Choroid plexus epithelial cell (primary cell): ENCODE results near the gene THAP11.

Experiments used
- DNase-seq: peaks from one replicate; pipeline ENCODE4 v3.0.0-alpha.2; 2010; ENCODE audit warnings: low read depth
- H3K4me3 ChIP-seq: 2 replicates; pipeline ENCODE4 v1.5.1; 2011; ENCODE audit warnings: low read depth, mild to moderate bottlenecking, control low read depth, low read length, moderate library complexity
- CTCF ChIP-seq: conservative IDR thresholded peaks from 2 replicates; pipeline ENCODE4 v1.5.1; 2011; ENCODE audit warnings: low read depth, mild to moderate bottlenecking, control low read depth, inconsistent platforms, low read length, moderate library complexity

The THAP11 gene

GRCh38 chr16:67841816-67842508, at the start of gene THAP11:
TSS of gene THAP11 (plus strand) at chr16:67842320. CDS start at chr16:67842555, 235 bp downstream.
- peak; percentile 97 for DNase-seq
- TF ChIP-seq CTCF, result peak; percentile 84
- H3K4me3 ChIP-seq, result peak within 1 kb of the TSS; percentile 99

GRCh38 chr16:67796099-67796718, 45.9 kb upstream of the THAP11 start:
- DNase-seq, result no peak
- H3K4me3 ChIP-seq, result no peak overlapping the region
- TF ChIP-seq CTCF, result no peak

- no peak for TF ChIP-seq CTCF
- no peak for DNase-seq
- H3K4me3 ChIP-seq, result no peak overlapping the region
Observed at GRCh38 chr16:67800338-67800926, 41.7 kb upstream of the THAP11 start.

GRCh38 chr16:67801241-67801640, 40.9 kb upstream of the THAP11 start:
- H3K4me3 ChIP-seq, result no peak overlapping the region
- no peak for TF ChIP-seq CTCF
- DNase-seq, result no peak

- no peak for TF ChIP-seq CTCF
- DNase-seq, result no peak
- no peak overlapping the region for H3K4me3 ChIP-seq
Observed at GRCh38 chr16:67801883-67802282, 40.2 kb upstream of the THAP11 start.

GRCh38 chr16:67803894-67804293, 38.2 kb upstream of the THAP11 start:
- H3K4me3 ChIP-seq, result no peak overlapping the region
- TF ChIP-seq CTCF, result no peak
- DNase-seq, result no peak
